Stimulated activated CD8-positive, alpha-beta memory T cell treated with anti-CD3 and anti-CD28 coated beads, Interleukin-7, amount 100 ng/mL, for 48 hours (primary cell): ENCODE measurements around the gene SREBF2.

ENCODE experiments used
- DNase-seq, 2 donors: peaks; one replicate each; pipeline ENCODE4 v3.0.0-alpha.2; 2020; ENCODE audit warnings: low read depth in 1 of 2; ENCODE audit errors: extremely low read depth in 1 of 2

Gene SREBF2

DNA sequence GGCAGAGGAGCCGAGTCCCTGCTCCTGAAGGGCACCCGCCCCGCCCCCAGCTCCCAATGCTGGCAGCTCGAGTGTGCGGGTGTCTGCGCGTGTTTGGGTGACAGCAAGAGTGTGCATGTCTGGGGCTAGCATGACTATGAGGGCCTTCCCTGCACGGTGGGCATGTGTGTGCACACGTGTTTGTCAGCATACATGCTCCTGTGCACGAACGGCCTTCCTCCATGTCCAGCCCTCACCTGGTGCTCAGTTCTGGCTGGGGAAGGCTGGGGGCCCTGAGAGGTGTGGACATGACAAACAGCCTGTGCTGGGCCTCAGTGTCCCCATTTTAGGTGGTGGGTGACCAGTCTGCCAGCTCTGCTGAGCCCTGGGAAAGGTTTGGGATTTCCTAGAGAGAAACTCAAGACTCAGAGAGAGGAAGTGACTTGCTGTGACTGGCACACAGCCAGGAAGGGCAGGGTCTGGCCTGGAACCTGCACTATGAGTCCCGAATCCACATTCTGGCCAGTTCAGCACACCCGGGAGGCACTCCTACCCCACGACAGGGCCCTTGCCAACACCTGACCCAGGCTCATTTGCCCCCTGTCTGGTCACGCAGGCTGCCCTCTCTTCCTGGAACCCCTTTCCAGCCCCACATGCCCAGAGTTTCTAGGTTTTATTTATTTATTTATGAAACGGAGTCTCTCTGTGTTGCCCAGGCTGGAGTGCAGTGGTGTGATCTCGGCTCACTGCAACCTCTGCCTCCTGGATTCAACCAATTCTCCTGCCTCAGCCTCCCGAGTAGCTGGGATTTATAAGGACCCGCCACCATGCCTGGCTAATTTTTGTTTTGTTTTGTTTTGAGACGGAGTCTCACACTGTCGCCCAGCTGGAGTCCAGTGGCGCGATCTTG lies 85.2 kb downstream of the SREBF2 start:
- no peak for DNase-seq

- no peak for DNase-seq
Observed at GRCh38 chr22:41919357-41920224, 86.7 kb downstream of the SREBF2 start.

GRCh38 chr22:41920271-41920976 lies 87.5 kb downstream of the SREBF2 start:
- no peak for DNase-seq

GRCh38 chr22:41922328-41922727 lies 89.4 kb downstream of the SREBF2 start:
- no peak for DNase-seq

DNA sequence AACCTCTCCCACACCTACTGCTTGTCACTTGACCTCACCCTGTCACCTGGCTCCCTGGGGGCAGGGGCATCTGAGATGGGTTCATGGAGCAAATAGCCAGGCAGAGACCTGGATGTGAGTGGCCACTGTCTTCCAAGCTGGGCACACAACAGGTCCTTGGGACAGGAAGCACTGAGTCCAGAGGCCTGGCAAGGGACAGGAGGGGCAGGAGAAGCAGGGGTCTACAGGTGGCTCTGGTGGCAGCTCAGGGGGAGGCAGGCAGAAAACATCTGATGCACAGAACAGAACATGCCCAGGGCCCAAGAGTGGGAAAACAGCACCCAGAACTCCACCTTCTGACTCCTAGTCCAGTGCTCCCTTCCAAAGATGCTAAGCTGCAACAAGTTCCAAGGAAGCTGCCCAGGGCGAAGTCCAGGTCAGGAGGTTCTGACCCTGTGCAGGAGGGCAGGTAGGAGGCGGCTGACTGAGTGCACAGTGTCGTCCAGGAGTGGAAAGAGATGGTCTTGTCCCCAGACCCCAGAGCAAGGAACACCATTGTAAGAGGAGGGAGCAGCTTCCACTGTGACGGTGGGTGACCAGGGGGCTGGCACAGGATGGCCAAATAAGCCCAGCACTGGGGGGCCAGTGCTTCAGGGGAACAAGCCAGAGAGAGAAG lies 90.2 kb downstream of the SREBF2 start:
- no peak for DNase-seq

DNA sequence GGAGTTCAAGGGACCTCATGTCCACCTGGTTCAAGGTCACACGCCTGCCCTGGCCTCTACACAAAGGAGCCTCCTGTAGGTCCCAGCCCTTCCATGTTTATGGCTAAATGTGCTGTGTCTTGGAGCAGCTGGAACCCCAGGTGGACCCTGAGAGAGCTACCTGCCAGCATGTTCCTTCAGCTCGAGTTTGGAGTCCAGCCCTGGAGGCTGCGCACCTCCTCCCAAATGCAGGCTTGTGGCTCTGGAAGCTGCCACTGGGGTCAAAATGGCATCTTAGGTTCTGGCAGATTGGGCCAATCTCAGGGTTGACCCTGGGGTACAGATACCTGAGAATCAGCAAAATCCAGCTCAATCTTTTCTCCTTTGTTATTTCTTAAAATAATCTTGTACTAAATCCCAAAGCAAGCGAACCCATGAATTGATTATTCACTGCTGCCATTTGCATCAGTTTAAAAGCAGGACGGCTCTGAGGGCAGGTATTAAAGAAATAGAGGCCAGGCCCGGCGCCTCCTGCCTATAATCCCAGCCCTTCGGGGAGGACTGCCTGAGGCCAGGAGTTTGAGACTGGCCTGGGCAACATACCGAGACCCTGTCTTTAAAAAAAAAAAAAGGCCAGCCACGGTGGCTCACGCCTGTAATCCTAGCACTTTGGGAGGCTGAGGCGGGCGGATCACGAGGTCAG lies 90.8 kb downstream of the SREBF2 start:
- DNase-seq = no peak

DNA sequence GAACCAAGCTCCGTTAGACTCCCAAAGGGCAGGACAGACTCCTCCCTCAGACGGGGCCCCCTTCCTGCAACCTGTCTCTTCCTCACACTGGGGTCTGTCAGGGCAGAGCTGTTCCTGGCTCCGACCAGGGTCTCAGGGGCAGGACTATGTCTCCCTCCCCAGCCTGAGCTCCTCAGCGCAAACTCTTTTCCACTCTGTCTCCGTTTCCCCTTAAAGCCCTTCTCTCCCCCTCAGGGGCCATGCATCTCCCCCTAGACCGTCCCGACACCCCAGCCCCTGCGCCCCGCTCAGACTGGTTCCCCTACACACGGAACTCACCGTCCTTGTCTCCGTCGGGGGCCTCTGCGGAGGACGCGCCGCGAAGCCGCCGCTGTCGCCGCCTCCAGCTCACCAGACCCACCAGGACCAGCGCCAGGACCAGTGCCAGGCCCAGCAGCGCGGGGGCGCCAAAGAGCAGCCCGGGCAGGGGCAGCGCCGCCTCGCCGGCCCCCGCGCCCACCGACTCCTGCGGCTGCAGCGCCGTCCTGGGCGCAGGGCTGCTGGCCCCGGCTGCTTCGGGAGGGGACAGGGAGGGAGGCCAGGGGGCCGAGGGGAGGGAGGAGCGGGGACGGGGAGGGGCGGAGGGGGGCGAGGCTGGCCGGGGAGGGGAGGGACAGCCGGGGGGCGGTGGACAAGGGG lies 93.0 kb downstream of the SREBF2 start:
- peak; percentile 53 to 55 for DNase-seq

DNA sequence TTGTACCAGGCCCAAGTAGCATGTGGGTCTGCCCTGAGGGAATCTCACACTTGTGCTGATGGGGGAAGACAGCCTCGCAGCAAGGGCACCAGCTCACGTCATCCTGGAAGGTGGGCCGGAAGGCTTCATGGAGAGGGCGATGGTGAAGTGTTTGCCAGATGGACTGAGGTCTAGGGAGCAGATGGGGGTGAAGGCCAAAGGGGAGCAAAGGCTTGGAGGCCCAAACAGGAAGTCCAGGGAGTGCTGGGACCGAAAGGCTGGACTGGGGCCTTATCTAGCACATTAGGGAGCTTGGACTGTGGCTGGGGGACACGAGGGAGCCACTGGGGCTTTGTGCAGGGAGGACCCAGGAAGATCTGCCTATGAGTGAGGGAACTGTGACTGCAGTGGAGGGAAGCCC lies 94.9 kb downstream of the SREBF2 start:
- no peak for DNase-seq

DNA sequence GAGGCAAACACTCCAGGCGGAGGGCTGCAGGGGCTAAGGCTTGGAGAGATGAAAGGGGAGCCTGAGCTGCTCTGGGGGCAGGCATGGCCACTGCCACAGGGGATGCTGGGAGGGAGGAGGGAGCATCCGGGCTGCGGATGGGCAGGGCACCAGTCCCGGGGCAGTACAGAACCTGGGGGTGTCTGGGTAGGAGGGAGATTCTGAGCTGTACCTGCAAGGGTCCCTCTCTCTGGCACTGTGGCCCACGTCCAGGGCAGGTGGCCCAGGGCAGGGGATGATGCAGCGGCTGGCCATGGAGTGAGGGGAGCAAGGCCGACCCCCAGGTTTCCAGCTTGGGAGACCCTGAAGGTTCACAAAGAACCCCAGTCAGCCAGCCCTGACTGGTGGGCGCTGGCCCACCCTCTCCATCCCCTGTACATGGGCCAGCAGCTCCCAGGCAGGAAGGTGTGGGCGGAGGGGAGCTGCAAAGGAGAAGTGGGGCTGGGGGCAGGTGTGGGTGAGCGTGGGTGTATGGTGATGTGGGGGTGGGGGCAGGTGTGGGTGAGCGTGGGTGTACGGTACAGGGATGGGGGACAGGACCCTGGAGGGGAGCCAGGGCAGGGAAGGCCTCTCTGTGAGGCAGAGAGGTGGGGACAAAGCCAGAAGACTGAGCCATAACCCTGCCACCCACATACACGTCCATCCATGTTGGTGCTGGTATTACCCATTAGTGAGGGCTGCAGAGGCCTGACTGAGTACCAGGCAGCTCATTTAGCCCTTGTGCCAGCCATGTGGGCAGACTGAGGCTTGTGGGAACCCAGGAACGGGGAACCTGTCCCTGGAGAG lies 95.9 kb downstream of the SREBF2 start:
- DNase-seq = no peak

DNA sequence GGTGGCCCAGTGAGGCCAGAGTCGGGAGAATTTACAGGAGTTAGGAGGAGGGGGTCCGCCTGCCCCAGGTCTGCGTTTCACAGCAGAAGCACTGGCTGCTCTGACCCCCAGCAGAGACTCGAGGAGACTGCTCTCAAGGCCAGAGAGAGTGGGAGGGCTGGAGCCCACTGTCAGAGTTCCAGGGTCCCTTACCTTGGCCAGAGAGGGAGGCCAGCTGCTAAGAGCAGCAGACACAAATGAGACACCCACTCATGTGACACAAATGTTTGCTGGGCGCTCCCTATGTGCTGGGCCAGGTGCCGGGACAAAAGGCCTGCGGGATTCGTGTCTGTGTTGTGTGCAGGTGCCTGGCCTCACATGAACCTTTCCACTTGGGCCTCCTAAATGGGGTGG lies 96.5 kb downstream of the SREBF2 start:
- no peak for DNase-seq

DNA sequence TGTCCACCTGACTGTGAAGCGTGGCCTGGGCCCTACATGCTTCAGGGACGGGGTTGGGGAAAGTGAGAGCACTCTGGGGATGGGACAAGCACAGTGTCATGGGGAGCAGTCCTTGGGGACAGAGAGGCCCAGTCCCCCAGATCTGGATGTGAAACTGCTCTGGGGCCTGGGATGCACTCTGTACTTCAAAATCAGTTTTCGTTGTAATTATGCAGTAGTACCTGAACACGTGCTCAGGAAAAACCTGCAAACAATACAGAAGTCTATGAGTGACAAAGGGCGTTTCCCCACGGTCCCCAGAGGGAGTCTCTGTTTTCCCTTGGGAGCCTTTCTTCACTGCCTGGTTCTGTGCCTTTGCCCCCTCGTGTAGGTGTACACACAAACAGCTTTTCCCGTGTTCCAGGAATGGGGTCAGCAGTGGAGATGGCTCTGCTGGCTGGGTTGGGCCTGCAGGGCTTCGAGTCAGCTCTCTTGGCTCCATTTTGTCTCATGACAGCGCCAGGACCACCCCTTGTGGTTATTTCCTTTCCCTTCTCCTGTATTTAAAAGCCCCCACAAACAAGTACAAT lies 98.9 kb downstream of the SREBF2 start:
- DNase-seq = no peak

GRCh38 chr22:41932353-41932752 lies 99.4 kb downstream of the SREBF2 start:
- DNase-seq = no peak

GRCh38 chr22:41933411-41934177 lies 100.7 kb downstream of the SREBF2 start:
- no peak for DNase-seq

GRCh38 chr22:41934284-41935014 lies 101.5 kb downstream of the SREBF2 start:
- no peak for DNase-seq

DNA sequence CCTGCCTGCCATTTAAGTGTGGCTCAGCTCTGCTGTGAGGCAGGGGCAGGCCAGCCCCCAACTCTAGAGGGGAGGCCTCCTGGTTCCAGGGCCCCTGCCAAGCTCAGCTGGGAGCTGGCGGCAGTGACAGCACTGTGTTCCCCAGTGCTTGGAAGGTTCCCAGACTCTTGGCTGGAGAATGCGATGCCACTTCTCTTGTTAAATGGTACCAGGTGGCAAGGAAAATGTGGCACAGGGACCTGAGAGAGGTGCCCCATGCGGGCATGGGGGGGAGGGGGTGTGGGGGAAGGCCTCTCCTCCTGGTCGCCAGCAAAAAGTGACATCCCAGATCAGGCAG lies 102.1 kb downstream of the SREBF2 start:
- no peak for DNase-seq

DNA sequence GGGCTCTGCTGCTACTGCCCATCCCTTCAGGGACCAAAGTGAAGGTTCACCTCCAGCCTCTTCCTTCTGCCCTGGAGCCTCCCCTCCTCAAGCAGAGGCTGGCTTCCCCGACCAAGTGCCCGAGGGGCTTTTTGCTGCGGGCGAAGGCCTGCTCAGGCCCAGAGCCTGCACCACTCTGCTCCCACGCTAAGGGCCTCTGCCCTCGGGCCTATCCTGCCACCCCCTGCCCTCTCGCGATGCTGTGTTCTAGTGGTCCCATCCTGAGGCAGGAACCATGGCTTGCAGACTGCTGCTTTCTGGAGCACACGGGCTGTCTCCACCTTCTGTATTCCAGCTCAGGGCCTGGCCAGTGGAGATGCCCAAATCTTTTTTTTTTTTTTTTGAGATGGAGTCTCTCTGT lies 102.6 kb downstream of the SREBF2 start:
- DNase-seq = no peak

DNA sequence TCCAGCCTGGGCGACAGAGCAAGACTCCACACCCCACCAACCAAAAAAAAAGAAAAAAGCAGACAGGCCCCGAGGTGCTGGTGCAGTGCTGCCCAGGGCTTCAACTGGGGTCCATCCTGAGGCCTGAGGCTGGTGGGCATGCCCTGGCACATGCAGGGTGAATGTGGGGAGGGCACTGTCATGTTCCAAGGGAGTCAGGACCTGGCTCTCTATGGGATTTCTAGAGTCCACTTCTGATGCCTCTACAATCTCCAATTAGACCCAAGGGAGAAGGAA lies 103.9 kb downstream of the SREBF2 start:
- DNase-seq = no peak
